Neural cell (in vitro differentiated cells): Measurements from ENCODE around the gene FHAD1. TPM values are rescaled to one million over a fixed set of nuclear protein-coding genes. Genes with fewer than 3 reads are reported as not detected.

ENCODE experiments used
- H2AFZ ChIP-seq: fragments of 200-600, 300-800 bp; sonication (generic), shearing (Covaris generic); 2 replicates; pipeline ENCODE4 v1.6.0; 2014; ENCODE audit warnings: low read depth, mild to moderate bottlenecking, antibody characterized with exemption, low read length, moderate library complexity
- H3F3A ChIP-seq: fragments of 200-600 bp; shearing (Covaris generic); 2 replicates; pipeline ENCODE4 v1.6.1; 2016; ENCODE audit warnings: mild to moderate bottlenecking, moderate library complexity, mixed read lengths, antibody characterized with exemption, low read length; ENCODE audit not compliant: insufficient read depth, poor library complexity, severe bottlenecking
- H3K27ac ChIP-seq: fragments of 200-600, 300-800 bp; sonication (generic), shearing (Covaris generic); 2 replicates; pipeline ENCODE4 v1.5.1; 2014; ENCODE audit warnings: mild to moderate bottlenecking, low read length, moderate library complexity
- H3K27me3 ChIP-seq: fragments of 300-800, 200-600 bp; sonication (generic), shearing (Covaris generic); 2 replicates; pipeline ENCODE4 v1.6.0; 2014; ENCODE audit warnings: mild to moderate bottlenecking, low read depth, low read length, moderate library complexity; ENCODE audit not compliant: insufficient read depth
- H3K36me3 ChIP-seq: fragments of 300-800, 200-600 bp; sonication (generic), shearing (Covaris generic); 2 replicates; pipeline ENCODE4 v1.5.1; 2014; ENCODE audit warnings: mild to moderate bottlenecking, antibody characterized with exemption, low read length, moderate library complexity; ENCODE audit not compliant: insufficient read depth
- H3K4me2 ChIP-seq: fragments of 300-800, 200-600 bp; sonication (generic), shearing (Covaris generic); 2 replicates; pipeline ENCODE4 v1.6.0; 2014; ENCODE audit warnings: mild to moderate bottlenecking, low read length
- H3K4me3 ChIP-seq: fragments of 300-800, 200-600 bp; sonication (generic), shearing (Covaris generic); 2 replicates; pipeline ENCODE4 v1.5.1; 2014; ENCODE audit warnings: mild to moderate bottlenecking, low read length, moderate library complexity
- H3K79me2 ChIP-seq: fragments of 200-600 bp; shearing (Covaris generic); replicated peaks from 2 replicates; pipeline ENCODE4 v1.6.0; 2014; ENCODE audit warnings: mild to moderate bottlenecking, low read length, moderate library complexity; ENCODE audit not compliant: insufficient read depth
- H3K9ac ChIP-seq: fragments of 300-800, 200-600 bp; sonication (generic), shearing (Covaris generic); 2 replicates; pipeline ENCODE4 v1.6.1; 2016; ENCODE audit warnings: mild to moderate bottlenecking, low read length, mixed read lengths
- H3K9me2 ChIP-seq: fragments of 200-600 bp; shearing (Covaris generic); 2 replicates; pipeline ENCODE4 v1.6.1; 2016; ENCODE audit warnings: mild to moderate bottlenecking, low read length, mixed read lengths; ENCODE audit not compliant: insufficient read depth
- H3K9me3 ChIP-seq: fragments of 200-600, 300-800 bp; sonication (generic), shearing (Covaris generic); 2 replicates; pipeline ENCODE4 v1.6.1; 2016; ENCODE audit warnings: mild to moderate bottlenecking, mixed run types, low read length, moderate library complexity, mixed read lengths
- H4K20me1 ChIP-seq: fragments of 200-600 bp; shearing (Covaris generic); 2 replicates; pipeline ENCODE4 v1.6.1; 2016; ENCODE audit warnings: mild to moderate bottlenecking, mixed run types; ENCODE audit not compliant: insufficient read depth
- CTCF ChIP-seq: fragments of 450-650 bp; IDR thresholded peaks from 2 replicates; pipeline ENCODE4 v1.5.1; 2014; ENCODE audit warnings: antibody characterized with exemption, mild to moderate bottlenecking, moderate library complexity; ENCODE audit not compliant: poor library complexity, severe bottlenecking
- EP300 ChIP-seq: fragments of 450-650 bp; conservative IDR thresholded peaks from 2 replicates; pipeline ENCODE4 v1.6.1; 2014; ENCODE audit warnings: antibody characterized with exemption, mild to moderate bottlenecking, moderate library complexity; ENCODE audit not compliant: poor library complexity, severe bottlenecking
- EZH2 ChIP-seq: fragments of 200-600, 300-800 bp; shearing (Covaris generic), sonication (generic); IDR thresholded peaks from 2 replicates; pipeline ENCODE4 v1.6.1; 2014; ENCODE audit warnings: antibody characterized with exemption, low read length, borderline replicate concordance, mild to moderate bottlenecking; ENCODE audit not compliant: insufficient read depth, poor library complexity, severe bottlenecking
- MXI1 ChIP-seq: fragments of 450-650 bp; conservative IDR thresholded peaks from 2 replicates; pipeline ENCODE4 v1.6.1; 2014; ENCODE audit warnings: antibody characterized with exemption, mild to moderate bottlenecking; ENCODE audit not compliant: poor library complexity, severe bottlenecking
- POLR2AphosphoS5 ChIP-seq: IDR thresholded peaks from 2 replicates; pipeline ENCODE4 v1.6.1; 2012
- RAD21 ChIP-seq: fragments of 450-650 bp; conservative IDR thresholded peaks from 2 replicates; pipeline ENCODE4 v1.6.1; 2014; ENCODE audit warnings: antibody characterized with exemption, mild to moderate bottlenecking, moderate library complexity
- REST ChIP-seq: IDR thresholded peaks from 2 replicates; pipeline ENCODE4 v1.6.1; 2012; ENCODE audit warnings: borderline replicate concordance
- SMC3 ChIP-seq: fragments of 450-650 bp; conservative IDR thresholded peaks from 2 replicates; pipeline ENCODE4 v1.6.1; 2014; ENCODE audit warnings: antibody characterized with exemption, mild to moderate bottlenecking, moderate library complexity; ENCODE audit not compliant: poor library complexity
- TAF1 ChIP-seq: IDR thresholded peaks from 2 replicates; pipeline ENCODE4 v1.6.1; 2012; ENCODE audit warnings: low read depth
- polyA plus RNA-seq: library from polyadenylated mRNA; depleted of rRNA; stranded (reverse); fragments of >200 nt; gene quantifications from 2 replicates; pipeline ENCODE4 v1.2.3, GENCODE V29; 2014

FHAD1 gene
- polyA plus RNA-seq, 1 donor from 2014 or later, result 0.46 TPM

GRCh38 chr1:15222653-15223303, 24.2 kb upstream of the FHAD1 start:
- TF ChIP-seq MXI1 (no peak), REST (no peak), RAD21 (no peak), EZH2 (no peak), CTCF (no peak), SMC3 (no peak), POLR2AphosphoS5 (no peak), TAF1 (no peak), EP300 (no peak)
- Histone ChIP-seq H3F3A (no peaks in the 10 kb centered on the region), H3K27ac (no peak overlapping the region), H3K36me3 (no peaks in the 10 kb centered on the region), H3K79me2 (no peaks in the 10 kb centered on the region), H3K9me2 (no peaks in the 10 kb centered on the region), H3K4me3 (no peak overlapping the region), H3K4me2 (no peak overlapping the region), H3K9ac (no peak overlapping the region), H3K9me3 (no peaks in the 10 kb centered on the region), H2AFZ (no peak overlapping the region), H4K20me1 (no peaks in the 10 kb centered on the region), H3K27me3 (no peaks in the 10 kb centered on the region)

- Histone ChIP-seq H3K36me3 (no peaks in the 10 kb centered on the region), H3K9me3 (no peaks in the 10 kb centered on the region), H3K9ac (no peak overlapping the region), H2AFZ (no peak overlapping the region), H3K27ac (no peak overlapping the region), H4K20me1 (no peaks in the 10 kb centered on the region), H3K9me2 (no peaks in the 10 kb centered on the region), H3K79me2 (no peaks in the 10 kb centered on the region), H3F3A (no peaks in the 10 kb centered on the region), H3K27me3 (no peaks in the 10 kb centered on the region), H3K4me2 (no peak overlapping the region), H3K4me3 (no peak overlapping the region)
- no peak for TF ChIP-seq REST
- no peak for TF ChIP-seq SMC3
- no peak for TF ChIP-seq CTCF
- no peak for TF ChIP-seq MXI1
- no peak for TF ChIP-seq RAD21
- TF ChIP-seq TAF1, result no peak
- TF ChIP-seq EZH2, result no peak
- TF ChIP-seq EP300, result no peak
- no peak for TF ChIP-seq POLR2AphosphoS5
These were observed 22.7 kb upstream of the FHAD1 start for GRCh38 chr1:15224259-15224869.
